NB4 (cell line): Measurements from ENCODE around the gene HRH2.

Experiments used
- DNase-seq: peaks from one replicate; pipeline ENCODE4 v3.0.0; 2010; ENCODE audit warnings: low read depth
- H3K4me3 ChIP-seq: one replicate; pipeline ENCODE4 v1.5.1; 2011; ENCODE audit warnings: mild to moderate bottlenecking, low read depth, low read length, moderate library complexity
- MYC ChIP-seq: IDR thresholded peaks from 2 replicates; pipeline ENCODE4 v1.6.1; 2011; ENCODE audit warnings: low read depth, low read length
- POLR2A ChIP-seq: IDR thresholded peaks from 2 replicates; pipeline ENCODE4 v1.6.1; 2011; ENCODE audit warnings: mild to moderate bottlenecking; ENCODE audit not compliant: insufficient read length; ENCODE audit errors: extremely low read depth
- TF ChIP-seq, protein P1 (sequence below): IDR thresholded peaks from 2 replicates; pipeline ENCODE4 v1.6.1; 2011; ENCODE audit warnings: low read depth, low read length
- TF ChIP-seq, protein P2 (sequence below): IDR thresholded peaks from one replicate; pipeline ENCODE4 v1.5.1; 2012; ENCODE audit warnings: low read depth, low read length

Gene HRH2

DNA sequence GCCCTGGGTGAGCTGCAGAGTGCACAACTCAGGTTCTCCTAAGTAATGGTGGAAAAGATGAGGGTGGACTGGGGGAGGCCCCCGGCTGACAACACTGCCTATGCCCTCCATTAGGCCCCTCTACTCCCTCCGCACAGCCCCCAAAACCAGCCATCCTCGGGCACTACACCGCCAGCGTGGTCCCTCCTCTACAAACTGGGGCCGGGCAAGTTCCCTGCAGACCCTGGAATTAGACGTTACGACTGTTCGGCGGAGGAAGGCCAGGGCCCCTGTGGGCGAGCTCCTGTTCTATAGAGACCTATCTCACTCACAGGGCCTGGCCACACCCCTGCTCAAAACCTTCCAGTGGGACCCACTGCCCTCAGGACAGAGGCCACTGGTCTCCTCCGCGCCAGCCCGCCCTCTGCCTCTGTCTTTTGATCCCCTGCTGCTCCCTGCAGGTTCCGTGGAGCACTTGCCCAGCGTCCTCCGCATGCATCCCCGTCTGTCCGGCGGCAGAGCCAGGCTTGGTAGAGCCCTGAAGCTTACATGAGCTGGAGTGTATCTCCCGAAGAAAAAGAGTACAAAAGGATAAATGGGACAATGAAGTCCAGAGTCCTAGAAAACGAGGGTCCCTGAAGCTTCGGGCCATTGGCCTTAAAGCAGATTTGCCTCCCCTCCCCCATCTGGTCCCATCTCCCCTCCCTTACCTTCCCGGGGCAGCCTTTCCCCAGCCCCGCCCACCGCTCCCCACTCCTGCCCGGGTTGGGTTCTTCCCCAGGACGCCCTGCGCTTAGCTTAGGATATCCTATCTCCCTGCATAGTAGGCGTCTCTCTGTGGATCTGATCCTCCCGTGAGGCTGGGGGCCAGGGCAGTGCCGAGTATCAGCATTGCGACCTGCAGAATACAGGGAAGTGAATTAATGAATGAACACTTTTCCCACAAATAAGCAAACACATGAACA lies 71.3 kb downstream of the HRH2 start:
- no peak overlapping the region for H3K4me3 ChIP-seq
- no peak for DNase-seq
- TF ChIP-seq, protein P1, sequence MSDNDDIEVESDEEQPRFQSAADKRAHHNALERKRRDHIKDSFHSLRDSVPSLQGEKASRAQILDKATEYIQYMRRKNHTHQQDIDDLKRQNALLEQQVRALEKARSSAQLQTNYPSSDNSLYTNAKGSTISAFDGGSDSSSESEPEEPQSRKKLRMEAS: no peak
- TF ChIP-seq POLR2A (no peak), MYC (no peak)
- TF ChIP-seq, protein P2, sequence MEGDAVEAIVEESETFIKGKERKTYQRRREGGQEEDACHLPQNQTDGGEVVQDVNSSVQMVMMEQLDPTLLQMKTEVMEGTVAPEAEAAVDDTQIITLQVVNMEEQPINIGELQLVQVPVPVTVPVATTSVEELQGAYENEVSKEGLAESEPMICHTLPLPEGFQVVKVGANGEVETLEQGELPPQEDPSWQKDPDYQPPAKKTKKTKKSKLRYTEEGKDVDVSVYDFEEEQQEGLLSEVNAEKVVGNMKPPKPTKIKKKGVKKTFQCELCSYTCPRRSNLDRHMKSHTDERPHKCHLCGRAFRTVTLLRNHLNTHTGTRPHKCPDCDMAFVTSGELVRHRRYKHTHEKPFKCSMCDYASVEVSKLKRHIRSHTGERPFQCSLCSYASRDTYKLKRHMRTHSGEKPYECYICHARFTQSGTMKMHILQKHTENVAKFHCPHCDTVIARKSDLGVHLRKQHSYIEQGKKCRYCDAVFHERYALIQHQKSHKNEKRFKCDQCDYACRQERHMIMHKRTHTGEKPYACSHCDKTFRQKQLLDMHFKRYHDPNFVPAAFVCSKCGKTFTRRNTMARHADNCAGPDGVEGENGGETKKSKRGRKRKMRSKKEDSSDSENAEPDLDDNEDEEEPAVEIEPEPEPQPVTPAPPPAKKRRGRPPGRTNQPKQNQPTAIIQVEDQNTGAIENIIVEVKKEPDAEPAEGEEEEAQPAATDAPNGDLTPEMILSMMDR: no peak

DNA sequence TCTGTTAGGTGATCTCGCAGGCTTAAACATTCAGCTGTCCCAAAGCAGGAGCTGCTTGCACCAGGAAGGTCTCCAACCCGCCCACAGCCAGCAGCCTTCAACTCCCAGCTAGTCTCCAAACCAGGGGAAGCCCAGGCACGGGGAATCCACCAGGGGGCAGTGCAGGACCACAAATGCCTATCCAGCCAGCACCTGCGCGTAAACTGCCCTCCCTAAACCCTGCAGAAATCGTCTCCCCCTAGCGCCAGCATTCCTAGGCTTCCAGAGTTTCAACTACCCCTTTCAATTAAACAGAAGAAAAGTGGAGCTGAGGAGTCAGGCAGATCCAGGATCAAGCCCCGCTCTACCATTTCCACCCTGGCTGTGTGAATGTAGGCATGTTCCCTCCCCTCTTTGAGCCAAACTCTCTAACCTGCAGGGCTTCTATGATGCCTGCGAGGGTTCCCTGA lies 72.0 kb downstream of the HRH2 start:
- DNase-seq: peak; percentile 87
- no peak overlapping the region for H3K4me3 ChIP-seq
- TF ChIP-seq POLR2A (no peak), MYC (peak; percentile 32; the same call in 1 of the 2 replicates)
- TF ChIP-seq, protein P1: peak; percentile 28; the same call in 1 of the 2 replicates
- TF ChIP-seq, protein P2: peak; percentile 90

DNA sequence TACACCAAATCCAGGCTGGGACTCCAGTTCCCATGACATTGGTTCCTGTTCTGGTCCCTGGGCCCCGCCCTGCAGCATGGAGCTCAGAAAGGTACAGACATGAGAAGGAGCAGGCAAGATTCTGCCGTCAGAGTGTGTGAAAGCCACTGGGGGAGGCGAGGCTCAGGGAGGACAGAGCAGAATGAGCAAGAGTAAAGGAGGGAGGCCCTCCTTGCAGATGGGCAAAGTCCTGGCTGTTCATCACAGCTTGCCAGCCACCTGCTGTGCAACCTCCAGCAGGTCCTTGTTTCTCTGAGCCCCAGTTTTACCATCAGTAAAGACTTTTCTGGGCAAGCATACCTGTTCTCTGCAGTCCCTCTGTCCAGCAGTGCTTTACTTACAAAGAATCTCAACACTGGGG lies 73.3 kb downstream of the HRH2 start:
- TF ChIP-seq, protein P1: no peak
- TF ChIP-seq, protein P2: no peak
- TF ChIP-seq MYC (no peak), POLR2A (no peak)
- no peak overlapping the region for H3K4me3 ChIP-seq

DNA sequence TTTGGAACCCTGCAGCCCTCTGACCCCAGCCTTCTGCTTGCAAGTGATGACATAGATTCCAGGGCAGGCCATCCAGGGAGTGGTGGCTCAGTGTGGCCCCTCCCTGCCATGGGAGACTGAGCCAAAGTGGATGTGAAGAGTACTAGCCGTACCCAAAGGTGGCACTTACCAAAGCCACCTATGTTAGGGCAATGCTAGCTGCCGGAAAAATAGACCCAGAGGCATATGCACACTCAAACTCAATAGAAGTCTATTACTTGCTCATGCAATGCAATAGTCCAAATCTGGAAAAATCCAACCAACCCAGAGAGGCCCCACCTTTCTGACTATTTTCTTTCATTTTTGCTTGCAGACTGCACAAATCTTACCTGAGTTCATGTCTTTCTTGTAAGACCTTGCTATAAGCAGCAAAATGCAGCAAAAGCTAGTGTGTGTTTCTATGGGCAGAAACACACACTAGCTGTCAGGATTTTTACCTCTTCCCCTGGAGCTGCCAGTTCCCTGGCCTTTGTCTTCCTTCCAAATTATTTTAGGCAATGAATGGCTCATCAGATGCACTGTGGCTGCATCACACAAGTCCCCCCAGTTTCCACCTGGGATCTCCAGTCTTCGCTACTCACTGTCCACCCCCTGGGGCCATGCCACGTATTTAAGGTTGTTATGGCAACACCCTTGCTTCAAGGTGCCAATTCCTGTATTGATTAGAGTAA lies 74.0 kb downstream of the HRH2 start:
- TF ChIP-seq, protein P1: no peak
- TF ChIP-seq, protein P2: no peak
- no peak for TF ChIP-seq POLR2A
- no peak for TF ChIP-seq MYC
- DNase-seq: no peak
- no peak overlapping the region for H3K4me3 ChIP-seq

More for the DNA sequence above, 73.3 kb downstream of the HRH2 start:
- DNase-seq: no peak

DNA sequence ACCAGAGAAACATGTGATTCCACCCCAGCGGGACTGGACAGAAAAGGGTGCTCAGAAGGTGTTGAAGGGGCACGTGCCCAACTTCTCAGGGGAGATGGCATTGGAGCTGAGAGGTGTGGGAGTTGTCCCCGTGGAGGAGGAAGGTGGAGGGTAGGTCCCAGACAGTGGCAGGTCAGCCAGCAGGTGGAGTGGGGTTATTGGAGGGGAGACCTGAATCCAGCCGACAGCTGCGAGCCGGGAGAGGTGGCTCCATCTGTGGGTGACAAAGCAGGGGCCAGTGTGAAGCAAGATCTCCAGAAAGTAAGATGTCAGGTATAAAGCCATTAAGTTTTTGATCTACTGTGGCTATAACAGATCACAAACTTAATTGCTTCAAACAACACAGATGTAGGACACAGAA lies 75.1 kb downstream of the HRH2 start:
- TF ChIP-seq, protein P1: no peak
- TF ChIP-seq POLR2A (no peak), MYC (no peak)
- TF ChIP-seq, protein P2: no peak
- H3K4me3 ChIP-seq: no peak overlapping the region
- no peak for DNase-seq
